ENCODE measurements around the gene STARD7.

DNA sequence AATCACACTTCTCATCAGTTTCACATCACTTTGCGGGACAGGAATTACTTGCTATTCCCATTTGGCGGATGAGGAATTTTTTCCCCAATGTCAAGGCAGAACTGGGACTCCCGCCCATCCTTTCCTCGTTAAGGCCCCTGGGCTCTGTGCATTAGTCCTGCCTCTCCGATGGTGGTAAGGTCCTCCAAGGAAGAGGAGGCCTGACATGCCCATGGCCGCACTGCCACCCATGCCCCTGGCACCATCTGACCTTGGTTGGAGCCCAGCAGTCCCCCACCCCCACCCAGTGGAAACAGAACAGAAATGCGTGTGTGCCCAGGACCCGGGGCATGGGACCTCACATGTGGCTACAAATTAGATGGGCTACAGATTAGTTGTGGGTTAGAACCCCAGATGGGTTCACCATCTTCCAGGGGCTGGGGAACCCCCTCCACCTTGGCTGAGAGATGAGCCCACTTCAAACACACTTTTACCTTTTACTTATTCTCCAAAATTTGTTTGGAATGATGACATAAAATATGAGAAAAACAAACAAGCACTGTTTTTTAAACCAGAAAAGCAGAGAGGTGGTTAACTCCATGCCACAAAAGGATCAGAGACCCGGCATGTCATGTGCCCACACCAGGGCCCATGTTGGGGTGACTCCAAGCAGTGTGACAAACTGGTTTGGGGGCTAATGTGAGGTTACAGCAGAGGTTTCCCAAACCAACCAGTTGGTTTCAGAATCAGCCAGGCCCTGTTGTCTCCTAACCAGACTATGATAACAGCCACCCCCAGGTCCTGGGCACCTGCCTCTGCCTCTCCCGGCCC, 52.4 kb downstream of the STARD7 start:
- TF ChIP-seq, protein P1, sequence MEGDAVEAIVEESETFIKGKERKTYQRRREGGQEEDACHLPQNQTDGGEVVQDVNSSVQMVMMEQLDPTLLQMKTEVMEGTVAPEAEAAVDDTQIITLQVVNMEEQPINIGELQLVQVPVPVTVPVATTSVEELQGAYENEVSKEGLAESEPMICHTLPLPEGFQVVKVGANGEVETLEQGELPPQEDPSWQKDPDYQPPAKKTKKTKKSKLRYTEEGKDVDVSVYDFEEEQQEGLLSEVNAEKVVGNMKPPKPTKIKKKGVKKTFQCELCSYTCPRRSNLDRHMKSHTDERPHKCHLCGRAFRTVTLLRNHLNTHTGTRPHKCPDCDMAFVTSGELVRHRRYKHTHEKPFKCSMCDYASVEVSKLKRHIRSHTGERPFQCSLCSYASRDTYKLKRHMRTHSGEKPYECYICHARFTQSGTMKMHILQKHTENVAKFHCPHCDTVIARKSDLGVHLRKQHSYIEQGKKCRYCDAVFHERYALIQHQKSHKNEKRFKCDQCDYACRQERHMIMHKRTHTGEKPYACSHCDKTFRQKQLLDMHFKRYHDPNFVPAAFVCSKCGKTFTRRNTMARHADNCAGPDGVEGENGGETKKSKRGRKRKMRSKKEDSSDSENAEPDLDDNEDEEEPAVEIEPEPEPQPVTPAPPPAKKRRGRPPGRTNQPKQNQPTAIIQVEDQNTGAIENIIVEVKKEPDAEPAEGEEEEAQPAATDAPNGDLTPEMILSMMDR (IDR thresholded peaks at IDR 0.05; ENCODE audit: insufficient read depth, low read depth, low read length) = no peak
- TF ChIP-seq EZH2 (IDR thresholded peaks at IDR 0.05; ENCODE audit: insufficient read depth, low read length) = no peak

Measured in astrocyte (in vitro differentiated cells and primary cell).